ENCODE measurements around the gene FOXO3. TPM values are rescaled to one million over a fixed set of nuclear protein-coding genes. Genes with fewer than 3 reads are reported as not detected.

The FOXO3 gene
- total RNA-seq (24.2 TPM), polyA plus RNA-seq (10 to 100 TPM; 16.9 to 23.3 (median 20.2) TPM)

GRCh38 chr6:108560463-108561308, at the start of gene FOXO3:
TSS of gene FOXO3 (plus strand) at chr6:108560917. CDS start at chr6:108561209, 292 bp downstream.
- peaks cover 25 to 47% (median 35%) of the 10 kb centered on the region in 4 donors for H3K4me1 Mint-ChIP-seq
- Histone ChIP-seq H3K27ac (ENCODE audit: insufficient read depth, low read length, poor library complexity, severe bottlenecking) (peak within 1 kb of the TSS; percentile 100), H3K4me3 (ENCODE audit: low read depth, low read length) (peak within 1 kb of the TSS; percentile 73), H3K36me3 (ENCODE audit: control insufficient read depth, insufficient read depth, low read length) (no peaks in the 10 kb centered on the region), H3K27me3 (ENCODE audit: control insufficient read depth, insufficient read depth, low read length) (no peaks in the 10 kb centered on the region), H3K9me3 (ENCODE audit: control insufficient read depth in 2 of 2, low read length in 2 of 2) (no peaks in the 10 kb centered on the region), H3K4me1 (ENCODE audit: control insufficient read depth, insufficient read depth, low read length, poor library complexity, severe bottlenecking) (peaks cover 41% of the 10 kb centered on the region)
- no peak for ATAC-seq (ENCODE audit: low read depth in 2 of 2)
- peak; percentile 41 to 75 (median 63) for DNase-seq
- peaks cover 0 to 5% (median 0%) of the 10 kb centered on the region in 7 donors for H3K9me3 Mint-ChIP-seq
- peaks cover 6% of the 10 kb centered on the region for H3K36me3 Mint-ChIP-seq
- H3K4me3 Mint-ChIP-seq = peak within 1 kb of the TSS; percentile 89 to 100 (median 94)
- H3K27me3 Mint-ChIP-seq = no peaks in the 10 kb centered on the region
- peak within 1 kb of the TSS; percentile 32 to 100 (median 99) for H3K27ac Mint-ChIP-seq

GRCh38 chr6:108518714-108519576, 41.8 kb upstream of the FOXO3 start:
- Mint-ChIP-seq H3K36me3 (peaks cover 10% of the 10 kb centered on the region), H3K27me3 (peaks cover 6% of the 10 kb centered on the region)
- no peaks in the 10 kb centered on the region for H3K27me3 ChIP-seq (ENCODE audit: control insufficient read depth, insufficient read depth, low read length)

GRCh38 chr6:108521616-108522107, 39.1 kb upstream of the FOXO3 start:
- no peaks in the 10 kb centered on the region for H3K4me1 ChIP-seq (ENCODE audit: control insufficient read depth, insufficient read depth, low read length, poor library complexity, severe bottlenecking)
- H3K27ac ChIP-seq (ENCODE audit: insufficient read depth, low read length, poor library complexity, severe bottlenecking) = no peak overlapping the region
- Mint-ChIP-seq H3K27ac (no peak overlapping the region), H3K4me3 (no peak overlapping the region), H3K9me3 (no peaks in the 10 kb centered on the region), H3K4me1 (no peaks in the 10 kb centered on the region), H3K36me3 (peaks cover 13% of the 10 kb centered on the region), H3K27me3 (no peaks in the 10 kb centered on the region)
- no peaks in the 10 kb centered on the region for H3K9me3 ChIP-seq (ENCODE audit: control insufficient read depth in 2 of 2, low read length in 2 of 2)
- ATAC-seq (ENCODE audit: low read depth in 2 of 2) (no peak), DNase-seq (no peak)
- H3K4me3 ChIP-seq (ENCODE audit: low read depth, low read length) = no peak overlapping the region
- peaks cover 4% of the 10 kb centered on the region for H3K36me3 ChIP-seq (ENCODE audit: control insufficient read depth, insufficient read depth, low read length)
- no peaks in the 10 kb centered on the region for H3K27me3 ChIP-seq (ENCODE audit: control insufficient read depth, insufficient read depth, low read length)

More at GRCh38 chr6:108518714-108519576, 41.8 kb upstream of the FOXO3 start:
- H3K9me3 Mint-ChIP-seq = peaks cover 0 to 1% (median 0%) of the 10 kb centered on the region in 7 donors
- Histone ChIP-seq H3K36me3 (ENCODE audit: control insufficient read depth, insufficient read depth, low read length) (peaks cover 4% of the 10 kb centered on the region), H3K4me3 (ENCODE audit: low read depth, low read length) (no peak overlapping the region), H3K27ac (ENCODE audit: insufficient read depth, low read length, poor library complexity, severe bottlenecking) (no peak overlapping the region), H3K9me3 (ENCODE audit: control insufficient read depth in 2 of 2, low read length in 2 of 2) (no peaks in the 10 kb centered on the region), H3K4me1 (ENCODE audit: control insufficient read depth, insufficient read depth, low read length, poor library complexity, severe bottlenecking) (no peaks in the 10 kb centered on the region)
- DNase-seq = peak in 1 of 3 donors; percentile 21
- no peak for ATAC-seq (ENCODE audit: low read depth in 2 of 2)
- H3K4me3 Mint-ChIP-seq = no peak overlapping the region
- no peaks in the 10 kb centered on the region for H3K4me1 Mint-ChIP-seq
- H3K27ac Mint-ChIP-seq = no peak overlapping the region

GRCh38 chr6:108523697-108524096, 37.0 kb upstream of the FOXO3 start:
- Mint-ChIP-seq H3K36me3 (peaks cover 13% of the 10 kb centered on the region), H3K4me1 (no peaks in the 10 kb centered on the region), H3K27ac (no peak overlapping the region), H3K4me3 (no peak overlapping the region), H3K9me3 (no peaks in the 10 kb centered on the region), H3K27me3 (no peaks in the 10 kb centered on the region)
- DNase-seq = no peak
- no peaks in the 10 kb centered on the region for H3K4me1 ChIP-seq (ENCODE audit: control insufficient read depth, insufficient read depth, low read length, poor library complexity, severe bottlenecking)
- H3K27me3 ChIP-seq (ENCODE audit: control insufficient read depth, insufficient read depth, low read length) = no peaks in the 10 kb centered on the region
- no peak overlapping the region for H3K4me3 ChIP-seq (ENCODE audit: low read depth, low read length)
- no peaks in the 10 kb centered on the region for H3K9me3 ChIP-seq (ENCODE audit: control insufficient read depth in 2 of 2, low read length in 2 of 2)
- H3K36me3 ChIP-seq (ENCODE audit: control insufficient read depth, insufficient read depth, low read length) = peaks cover 4% of the 10 kb centered on the region
- no peak overlapping the region for H3K27ac ChIP-seq (ENCODE audit: insufficient read depth, low read length, poor library complexity, severe bottlenecking)
- no peak for ATAC-seq (ENCODE audit: low read depth in 2 of 2)

- peaks cover 13% of the 10 kb centered on the region for H3K36me3 Mint-ChIP-seq
- H3K27me3 ChIP-seq (ENCODE audit: control insufficient read depth, insufficient read depth, low read length) = no peaks in the 10 kb centered on the region
- H3K27ac ChIP-seq (ENCODE audit: insufficient read depth, low read length, poor library complexity, severe bottlenecking) = no peak overlapping the region
- H3K9me3 ChIP-seq (ENCODE audit: control insufficient read depth in 2 of 2, low read length in 2 of 2) = no peaks in the 10 kb centered on the region
- H3K4me1 ChIP-seq (ENCODE audit: control insufficient read depth, insufficient read depth, low read length, poor library complexity, severe bottlenecking) = no peaks in the 10 kb centered on the region
- DNase-seq (no peak), ATAC-seq (ENCODE audit: low read depth in 2 of 2) (no peak)
- no peak overlapping the region for H3K27ac Mint-ChIP-seq
- H3K36me3 ChIP-seq (ENCODE audit: control insufficient read depth, insufficient read depth, low read length) = peaks cover 4% of the 10 kb centered on the region
- H3K27me3 Mint-ChIP-seq = no peaks in the 10 kb centered on the region
- no peaks in the 10 kb centered on the region for H3K4me1 Mint-ChIP-seq
- no peaks in the 10 kb centered on the region for H3K9me3 Mint-ChIP-seq
- no peak overlapping the region for H3K4me3 ChIP-seq (ENCODE audit: low read depth, low read length)
- H3K4me3 Mint-ChIP-seq = no peak overlapping the region
These were observed 36.0 kb upstream of the FOXO3 start for GRCh38 chr6:108524528-108525248.

GRCh38 chr6:108526739-108527174, 34.0 kb upstream of the FOXO3 start:
- H3K9me3 ChIP-seq (ENCODE audit: control insufficient read depth in 2 of 2, low read length in 2 of 2) = no peaks in the 10 kb centered on the region
- peak in 2 of 3 donors; percentile 16 to 28 for DNase-seq

GRCh38 chr6:108528878-108529277, 31.8 kb upstream of the FOXO3 start:
- Histone ChIP-seq H3K27me3 (ENCODE audit: control insufficient read depth, insufficient read depth, low read length) (no peaks in the 10 kb centered on the region), H3K4me1 (ENCODE audit: control insufficient read depth, insufficient read depth, low read length, poor library complexity, severe bottlenecking) (no peaks in the 10 kb centered on the region), H3K4me3 (ENCODE audit: low read depth, low read length) (no peak overlapping the region), H3K36me3 (ENCODE audit: control insufficient read depth, insufficient read depth, low read length) (no peaks in the 10 kb centered on the region), H3K27ac (ENCODE audit: insufficient read depth, low read length, poor library complexity, severe bottlenecking) (no peak overlapping the region), H3K9me3 (ENCODE audit: control insufficient read depth in 2 of 2, low read length in 2 of 2) (no peaks in the 10 kb centered on the region)
- no peak overlapping the region for H3K4me3 Mint-ChIP-seq
- DNase-seq = no peak
- H3K27ac Mint-ChIP-seq = peak overlapping the region in 1 of 3 donors; percentile 5
- no peaks in the 10 kb centered on the region for H3K27me3 Mint-ChIP-seq
- no peaks in the 10 kb centered on the region for H3K4me1 Mint-ChIP-seq
- peaks cover 4% of the 10 kb centered on the region for H3K36me3 Mint-ChIP-seq
- ATAC-seq (ENCODE audit: low read depth in 2 of 2) = no peak
- no peaks in the 10 kb centered on the region for H3K9me3 Mint-ChIP-seq

More at GRCh38 chr6:108526739-108527174, 34.0 kb upstream of the FOXO3 start:
- Histone ChIP-seq H3K27me3 (ENCODE audit: control insufficient read depth, insufficient read depth, low read length) (no peaks in the 10 kb centered on the region), H3K36me3 (ENCODE audit: control insufficient read depth, insufficient read depth, low read length) (no peaks in the 10 kb centered on the region), H3K27ac (ENCODE audit: insufficient read depth, low read length, poor library complexity, severe bottlenecking) (no peak overlapping the region), H3K4me3 (ENCODE audit: low read depth, low read length) (no peak overlapping the region), H3K4me1 (ENCODE audit: control insufficient read depth, insufficient read depth, low read length, poor library complexity, severe bottlenecking) (no peaks in the 10 kb centered on the region)
- no peaks in the 10 kb centered on the region for H3K4me1 Mint-ChIP-seq
- H3K36me3 Mint-ChIP-seq = peaks cover 13% of the 10 kb centered on the region
- H3K4me3 Mint-ChIP-seq = no peak overlapping the region
- no peak for ATAC-seq (ENCODE audit: low read depth in 2 of 2)
- no peak overlapping the region for H3K27ac Mint-ChIP-seq
- no peaks in the 10 kb centered on the region for H3K9me3 Mint-ChIP-seq
- H3K27me3 Mint-ChIP-seq = no peaks in the 10 kb centered on the region
